Brain microvascular endothelial cell (primary cell): ENCODE measurements around the gene PSMD1.

Source experiments
- DNase-seq: peaks from one replicate; pipeline ENCODE4 v3.0.0-alpha.2; 2020
- H3K27ac ChIP-seq: fragments of 250-450 bp; sonication (Bioruptor Pico); 2 replicates; pipeline ENCODE4 v1.5.1; 2020; ENCODE audit warnings: mild to moderate bottlenecking, moderate library complexity
- H3K27me3 ChIP-seq: fragments of 250-450 bp; sonication (Bioruptor Pico); replicated peaks from 2 replicates; pipeline ENCODE4 v1.5.1; 2020; ENCODE audit warnings: mild to moderate bottlenecking
- H3K36me3 ChIP-seq: fragments of 250-450 bp; sonication (Bioruptor Pico); replicated peaks from 2 replicates; pipeline ENCODE4 v1.5.1; 2020; ENCODE audit warnings: mild to moderate bottlenecking
- H3K4me3 ChIP-seq: 2 replicates; pipeline ENCODE4 v1.5.1; 2011; ENCODE audit warnings: low read depth, mild to moderate bottlenecking, control low read depth, low read length, moderate library complexity
- CTCF ChIP-seq: IDR thresholded peaks from 2 replicates; pipeline ENCODE4 v1.5.1; 2011; ENCODE audit warnings: low read depth, mild to moderate bottlenecking, moderate library complexity, low read length, control low read depth, inconsistent platforms; ENCODE audit errors: missing control alignments
- in situ Hi-C: cut with HindIII; loops from 2 replicates; pipeline ENCODE4 v1.10.0; 2017; ENCODE audit warnings: low sequenced_read_pairs, low pct_ligation_motif_present

PSMD1 gene

GRCh38 chr2:231118614-231118942, 61.9 kb downstream of the PSMD1 start:
- Histone ChIP-seq H3K27me3 (no peaks in the 10 kb centered on the region), H3K4me3 (no peak overlapping the region), H3K36me3 (no peaks in the 10 kb centered on the region), H3K27ac (no peak overlapping the region)
- no peak for TF ChIP-seq CTCF
- DNase-seq, result no peak
- in situ Hi-C loops, result no loop called here

- Histone ChIP-seq H3K27me3 (no peaks in the 10 kb centered on the region), H3K4me3 (no peak overlapping the region), H3K36me3 (no peaks in the 10 kb centered on the region), H3K27ac (peak overlapping the region; percentile 31)
- in situ Hi-C loops, result no loop called here
- TF ChIP-seq CTCF, result no peak
- DNase-seq, result peak; percentile 39
Observed at GRCh38 chr2:231123362-231123898, 66.8 kb downstream of the PSMD1 start.

- TF ChIP-seq CTCF, result no peak
- H3K27me3 ChIP-seq, result no peaks in the 10 kb centered on the region
- peak within 1 kb of the TSS; percentile 11 for H3K27ac ChIP-seq
- no peaks in the 10 kb centered on the region for H3K36me3 ChIP-seq
- H3K4me3 ChIP-seq, result no peak within 1 kb of the TSS
- no peak for DNase-seq
- in situ Hi-C loops, result no loop called here
Observed at GRCh38 chr2:231124838-231125568, 68.3 kb downstream of the PSMD1 start, which contains the start of gene HTR2B. TSS of gene HTR2B (minus strand) at chr2:231125042. CDS start at chr2:231123764, 1,278 bp downstream.

- H3K4me3 ChIP-seq, result no peak overlapping the region
- H3K27ac ChIP-seq, result no peak overlapping the region
- no peak for TF ChIP-seq CTCF
- H3K36me3 ChIP-seq, result no peaks in the 10 kb centered on the region
- DNase-seq, result no peak
- in situ Hi-C loops, result no loop called here
- no peaks in the 10 kb centered on the region for H3K27me3 ChIP-seq
Observed at GRCh38 chr2:231126123-231126522, 69.5 kb downstream of the PSMD1 start.

GRCh38 chr2:231127480-231127879, 70.8 kb downstream of the PSMD1 start:
- Histone ChIP-seq H3K36me3 (no peaks in the 10 kb centered on the region), H3K4me3 (no peak overlapping the region), H3K27me3 (no peaks in the 10 kb centered on the region), H3K27ac (no peak overlapping the region)
- no peak for DNase-seq
- in situ Hi-C loops, result no loop called here
- TF ChIP-seq CTCF, result no peak

GRCh38 chr2:231127936-231128335, 71.3 kb downstream of the PSMD1 start:
- no peaks in the 10 kb centered on the region for H3K27me3 ChIP-seq
- in situ Hi-C loops, result no loop called here
- H3K4me3 ChIP-seq, result no peak overlapping the region
- H3K27ac ChIP-seq, result no peak overlapping the region
- TF ChIP-seq CTCF, result no peak
- no peaks in the 10 kb centered on the region for H3K36me3 ChIP-seq
- no peak for DNase-seq
